ENCODE measurements around the gene WNK3. TPM values are rescaled to one million over a fixed set of nuclear protein-coding genes. Genes with fewer than 3 reads are reported as not detected.

WNK3 gene
- total RNA-seq, 2 donors from 2014 or later: 0.52 to 1.6 TPM

- intact Hi-C loops (cut with DNase I): no loop called here
- no peaks in the 10 kb centered on the region for H3K4me1 ChIP-seq
- no peak overlapping the region for H3K27ac ChIP-seq
- H3K27me3 ChIP-seq: no peaks in the 10 kb centered on the region
- no peaks in the 10 kb centered on the region for H3K36me3 ChIP-seq (replicated peaks in 1 of 2; ENCODE audit: insufficient read depth in 1 of 2, low read depth in 2 of 2)
- H3K4me3 ChIP-seq: no peak overlapping the region
- 73 to 84% methylated on average over 4 of the region's 4 CpGs for WGBS, 2 donors
- DNase-seq: no peak
- no peaks in the 10 kb centered on the region for H3K9me3 ChIP-seq
- no peak for ATAC-seq
- no peak for TF ChIP-seq POLR2A (IDR thresholded peaks at IDR 0.05)
- TF ChIP-seq, protein P1, sequence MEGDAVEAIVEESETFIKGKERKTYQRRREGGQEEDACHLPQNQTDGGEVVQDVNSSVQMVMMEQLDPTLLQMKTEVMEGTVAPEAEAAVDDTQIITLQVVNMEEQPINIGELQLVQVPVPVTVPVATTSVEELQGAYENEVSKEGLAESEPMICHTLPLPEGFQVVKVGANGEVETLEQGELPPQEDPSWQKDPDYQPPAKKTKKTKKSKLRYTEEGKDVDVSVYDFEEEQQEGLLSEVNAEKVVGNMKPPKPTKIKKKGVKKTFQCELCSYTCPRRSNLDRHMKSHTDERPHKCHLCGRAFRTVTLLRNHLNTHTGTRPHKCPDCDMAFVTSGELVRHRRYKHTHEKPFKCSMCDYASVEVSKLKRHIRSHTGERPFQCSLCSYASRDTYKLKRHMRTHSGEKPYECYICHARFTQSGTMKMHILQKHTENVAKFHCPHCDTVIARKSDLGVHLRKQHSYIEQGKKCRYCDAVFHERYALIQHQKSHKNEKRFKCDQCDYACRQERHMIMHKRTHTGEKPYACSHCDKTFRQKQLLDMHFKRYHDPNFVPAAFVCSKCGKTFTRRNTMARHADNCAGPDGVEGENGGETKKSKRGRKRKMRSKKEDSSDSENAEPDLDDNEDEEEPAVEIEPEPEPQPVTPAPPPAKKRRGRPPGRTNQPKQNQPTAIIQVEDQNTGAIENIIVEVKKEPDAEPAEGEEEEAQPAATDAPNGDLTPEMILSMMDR (IDR thresholded peaks at IDR 0.05): no peak
Observed at GRCh38 chrX:54230435-54231148, 127.3 kb downstream of the WNK3 start.

- H3K27ac ChIP-seq: no peak overlapping the region
- DNase-seq: no peak
- WGBS, 2 donors: 73 to 100% methylated on average over 2 of the region's 2 CpGs
- no peaks in the 10 kb centered on the region for H3K4me1 ChIP-seq
- ATAC-seq: no peak
- no peaks in the 10 kb centered on the region for H3K27me3 ChIP-seq
- H3K4me3 ChIP-seq: no peak overlapping the region
- intact Hi-C loops (cut with DNase I): no loop called here
- no peaks in the 10 kb centered on the region for H3K36me3 ChIP-seq (replicated peaks in 1 of 2; ENCODE audit: insufficient read depth in 1 of 2, low read depth in 2 of 2)
- TF ChIP-seq, protein P1 (IDR thresholded peaks at IDR 0.05): no peak
- TF ChIP-seq POLR2A (IDR thresholded peaks at IDR 0.05): no peak
- H3K9me3 ChIP-seq: no peaks in the 10 kb centered on the region
Observed at GRCh38 chrX:54223581-54223980, 134.3 kb downstream of the WNK3 start.

GRCh38 chrX:54213603-54214002 is 144.2 kb downstream of the WNK3 start:
- DNase-seq (no peak), ATAC-seq (no peak)
- Histone ChIP-seq H3K27me3 (no peaks in the 10 kb centered on the region), H3K27ac (no peak overlapping the region), H3K36me3 (replicated peaks in 1 of 2; ENCODE audit: insufficient read depth in 1 of 2, low read depth in 2 of 2) (no peaks in the 10 kb centered on the region), H3K9me3 (no peaks in the 10 kb centered on the region), H3K4me1 (no peaks in the 10 kb centered on the region), H3K4me3 (no peak overlapping the region)
- TF ChIP-seq, protein P1 (IDR thresholded peaks at IDR 0.05): no peak
- no peak for TF ChIP-seq POLR2A (IDR thresholded peaks at IDR 0.05)
- WGBS, 2 donors: 89 to 92% methylated on average over 3 of the region's 3 CpGs
- intact Hi-C loops (cut with DNase I): no loop called here

GRCh38 chrX:54208531-54208930 is 149.3 kb downstream of the WNK3 start:
- H3K9me3 ChIP-seq: no peaks in the 10 kb centered on the region
- TF ChIP-seq POLR2A (IDR thresholded peaks at IDR 0.05): no peak
- TF ChIP-seq, protein P1 (IDR thresholded peaks at IDR 0.05): no peak
- intact Hi-C loops (cut with DNase I): no loop called here
- H3K27ac ChIP-seq: no peak overlapping the region
- H3K4me1 ChIP-seq: no peaks in the 10 kb centered on the region
- H3K27me3 ChIP-seq: no peaks in the 10 kb centered on the region
- H3K4me3 ChIP-seq: no peak overlapping the region
- H3K36me3 ChIP-seq (replicated peaks in 1 of 2; ENCODE audit: insufficient read depth in 1 of 2, low read depth in 2 of 2): no peaks in the 10 kb centered on the region
- ATAC-seq: no peak
- WGBS, 2 donors: 85 to 100% methylated on average over 1 to 3 of the region's 3 CpGs
- no peak for DNase-seq

DNA sequence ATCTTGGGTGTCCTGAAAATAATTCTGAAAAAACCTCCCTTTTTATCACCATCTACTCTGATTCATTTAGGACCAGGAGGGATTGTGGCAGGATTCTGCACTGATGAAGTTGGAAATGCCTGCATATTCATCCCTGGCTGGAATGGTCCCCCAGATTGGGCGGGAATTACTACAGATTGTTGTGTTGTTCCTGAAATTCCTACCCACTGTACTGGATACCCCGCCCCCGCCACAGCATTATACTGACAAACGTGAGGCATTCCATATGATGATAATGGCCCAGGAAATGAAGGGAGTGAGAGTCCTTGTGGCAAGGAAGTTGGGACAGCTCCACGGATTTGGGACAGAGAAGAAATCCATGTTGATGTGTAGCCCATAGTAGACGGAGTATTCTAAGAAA is 159.6 kb downstream of the WNK3 start:
- H3K9me3 ChIP-seq: no peaks in the 10 kb centered on the region
- no peaks in the 10 kb centered on the region for H3K36me3 ChIP-seq (replicated peaks in 1 of 2; ENCODE audit: insufficient read depth in 1 of 2, low read depth in 2 of 2)
- H3K27ac ChIP-seq: no peak overlapping the region
- H3K4me3 ChIP-seq: no peak overlapping the region
- H3K27me3 ChIP-seq: no peaks in the 10 kb centered on the region
- intact Hi-C loops (cut with DNase I): no loop called here
- no peaks in the 10 kb centered on the region for H3K4me1 ChIP-seq
- 64 to 66% methylated on average over 3 to 6 of the region's 6 CpGs for WGBS, 2 donors
- DNase-seq: no peak
- TF ChIP-seq, protein P1 (IDR thresholded peaks at IDR 0.05): no peak
- TF ChIP-seq POLR2A (IDR thresholded peaks at IDR 0.05): no peak
- no peak for ATAC-seq

Measured in body of pancreas (tissue), 4 donors.